ENCODE data around the gene CDC42SE2.

GRCh38 chr5:131297886-131298285 is 34.0 kb downstream of the CDC42SE2 start:
- TF ChIP-seq CTCF (IDR thresholded peaks at IDR 0.05; ENCODE audit: low read length), result no peak
- no peak for TF ChIP-seq EZH2 (IDR thresholded peaks at IDR 0.05; ENCODE audit: borderline replicate concordance, low read length)

Measured in OCI-LY1 (cell line).